IPS-NIHi11 (cell line): ENCODE results near the gene RNF130.

Source experiments
- DNase-seq: peaks from one replicate; pipeline ENCODE4 v3.0.0; 2012; ENCODE audit warnings: mixed read lengths, low spot score

Gene RNF130

GRCh38 chr5:179915406-179915935 is 156.1 kb downstream of the RNF130 start:
- no peak for DNase-seq

GRCh38 chr5:179914032-179914755 is 157.4 kb downstream of the RNF130 start:
- DNase-seq = no peak

GRCh38 chr5:179913461-179913860 is 158.1 kb downstream of the RNF130 start:
- DNase-seq = no peak

- no peak for DNase-seq
These were observed 158.6 kb downstream of the RNF130 start for GRCh38 chr5:179912951-179913350.

GRCh38 chr5:179912386-179912785 is 159.2 kb downstream of the RNF130 start:
- no peak for DNase-seq

GRCh38 chr5:179909224-179909623 is 162.3 kb downstream of the RNF130 start:
- no peak for DNase-seq

- peak; percentile 71 for DNase-seq
These were observed 163.0 kb downstream of the RNF130 start for GRCh38 chr5:179908528-179908927.

- DNase-seq = peak; percentile 92
These were observed 163.8 kb downstream of the RNF130 start, which contains the start of gene TBC1D9B for GRCh38 chr5:179907556-179908324. TBC1D9B (minus strand) TSS chr5:179907897; CDS start chr5:179907821, 76 bp downstream.

GRCh38 chr5:179906795-179907555 is 164.6 kb downstream of the RNF130 start:
- peak; percentile 63 for DNase-seq

- DNase-seq = no peak
These were observed 165.2 kb downstream of the RNF130 start for GRCh38 chr5:179906294-179906794.

- DNase-seq = no peak
These were observed 166.4 kb downstream of the RNF130 start for GRCh38 chr5:179905161-179905560.
